GM18868 (cell line): ENCODE results near the gene IARS1.

ENCODE experiments used
- ATAC-seq: cut with Tn5 transposase; IDR thresholded peaks from one replicate; pipeline ENCODE4 v1.9.1; 2021; ENCODE audit warnings: mild to moderate bottlenecking, moderate library complexity; ENCODE audit not compliant: unreplicated experiment

The IARS1 gene

GRCh38 chr9:92245005-92245797 lies 48.3 kb downstream of the IARS1 start:
- ATAC-seq, result no peak
